ENCODE data around the gene FHOD3.

- TF ChIP-seq EZH2 (IDR thresholded peaks at IDR 0.05; ENCODE audit: borderline replicate concordance, low read length) (no peak), CTCF (conservative IDR thresholded peaks at IDR 0.05 in 1 of 2, IDR thresholded peaks at IDR 0.05 in 1 of 2; ENCODE audit: extremely low read depth in 1 of 2, insufficient read depth in 1 of 2, low read depth in 1 of 2, low read length in 2 of 2) (no peak)
Observed at GRCh38 chr18:36299015-36299414, 1.5 kb downstream of the FHOD3 start.

All from mammary epithelial cell (primary cell).